ENCODE results near the gene HIVEP2. TPM values are rescaled to one million over a fixed set of nuclear protein-coding genes. Genes with fewer than 3 reads are reported as not detected.
A peak's percentile ranks its signal among the peaks of the same experiment; 100 is the strongest.

HIVEP2 gene
- total and polyA plus RNA-seq, 2 donors (not counting 1 experiment from before 2014, with no cell fraction given): 5.0 to 14.4 TPM

GRCh38 chr6:142903812-142904211, 41.2 kb downstream of the HIVEP2 start:
- H3K9ac ChIP-seq (ENCODE audit: insufficient read depth, low read length): no peak overlapping the region
- H3K79me2 ChIP-seq (ENCODE audit: control insufficient read depth, insufficient read depth, low read length): peaks cover 18% of the 10 kb centered on the region
- H2AFZ ChIP-seq (ENCODE audit: low read length): no peak overlapping the region
- peak overlapping the region; percentile 26 for H3K4me2 ChIP-seq (ENCODE audit: extremely low read depth, insufficient read depth, low read length)
- peak; percentile 45 to 62 for DNase-seq (ENCODE audit: low read depth in 2 of 2)
- no peaks in the 10 kb centered on the region for H3K27me3 ChIP-seq (ENCODE audit: control insufficient read depth, insufficient read depth, low read length)
- no peaks in the 10 kb centered on the region for H3K9me3 ChIP-seq (ENCODE audit: control insufficient read depth, insufficient read depth, low read depth, low read length)
- TF ChIP-seq, protein P1, sequence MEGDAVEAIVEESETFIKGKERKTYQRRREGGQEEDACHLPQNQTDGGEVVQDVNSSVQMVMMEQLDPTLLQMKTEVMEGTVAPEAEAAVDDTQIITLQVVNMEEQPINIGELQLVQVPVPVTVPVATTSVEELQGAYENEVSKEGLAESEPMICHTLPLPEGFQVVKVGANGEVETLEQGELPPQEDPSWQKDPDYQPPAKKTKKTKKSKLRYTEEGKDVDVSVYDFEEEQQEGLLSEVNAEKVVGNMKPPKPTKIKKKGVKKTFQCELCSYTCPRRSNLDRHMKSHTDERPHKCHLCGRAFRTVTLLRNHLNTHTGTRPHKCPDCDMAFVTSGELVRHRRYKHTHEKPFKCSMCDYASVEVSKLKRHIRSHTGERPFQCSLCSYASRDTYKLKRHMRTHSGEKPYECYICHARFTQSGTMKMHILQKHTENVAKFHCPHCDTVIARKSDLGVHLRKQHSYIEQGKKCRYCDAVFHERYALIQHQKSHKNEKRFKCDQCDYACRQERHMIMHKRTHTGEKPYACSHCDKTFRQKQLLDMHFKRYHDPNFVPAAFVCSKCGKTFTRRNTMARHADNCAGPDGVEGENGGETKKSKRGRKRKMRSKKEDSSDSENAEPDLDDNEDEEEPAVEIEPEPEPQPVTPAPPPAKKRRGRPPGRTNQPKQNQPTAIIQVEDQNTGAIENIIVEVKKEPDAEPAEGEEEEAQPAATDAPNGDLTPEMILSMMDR (conservative IDR thresholded peaks at IDR 0.05 in 1 of 2, IDR thresholded peaks at IDR 0.05 in 1 of 2; ENCODE audit: low read depth in 1 of 2, low read length in 2 of 2): no peak
- TF ChIP-seq EZH2 (IDR thresholded peaks at IDR 0.05; ENCODE audit: low read length, missing control alignments): no peak
- peaks cover 16% of the 10 kb centered on the region for H3K4me1 ChIP-seq (ENCODE audit: control insufficient read depth, extremely low read depth, insufficient read depth, low read length)
- H4K20me1 ChIP-seq (ENCODE audit: control insufficient read depth, extremely low read depth, insufficient read depth, low read length): no peaks in the 10 kb centered on the region
- no peaks in the 10 kb centered on the region for H3K36me3 ChIP-seq (ENCODE audit: control insufficient read depth, insufficient read depth, low read length)
- no peak overlapping the region for H3K4me3 ChIP-seq (replicated peaks in 1 of 4; ENCODE audit: control extremely low read depth in 1 of 4, insufficient read depth in 1 of 4, low read depth in 3 of 4, low read length in 4 of 4)
- peak overlapping the region; percentile 88 for H3K27ac ChIP-seq (ENCODE audit: insufficient read depth, low read length)

- peak; percentile 98 to 100 for DNase-seq (ENCODE audit: low read depth in 2 of 2)
- H3K9ac ChIP-seq (ENCODE audit: insufficient read depth, low read length): peak overlapping the region; percentile 51
- H3K27me3 ChIP-seq (ENCODE audit: control insufficient read depth, insufficient read depth, low read length): no peaks in the 10 kb centered on the region
- TF ChIP-seq, protein P1 (conservative IDR thresholded peaks at IDR 0.05 in 1 of 2, IDR thresholded peaks at IDR 0.05 in 1 of 2; ENCODE audit: low read depth in 1 of 2, low read length in 2 of 2): no peak
- TF ChIP-seq EZH2 (IDR thresholded peaks at IDR 0.05; ENCODE audit: low read length, missing control alignments): no peak
- H3K36me3 ChIP-seq (ENCODE audit: control insufficient read depth, insufficient read depth, low read length): no peaks in the 10 kb centered on the region
- no peaks in the 10 kb centered on the region for H3K9me3 ChIP-seq (ENCODE audit: control insufficient read depth, insufficient read depth, low read depth, low read length)
- no peaks in the 10 kb centered on the region for H4K20me1 ChIP-seq (ENCODE audit: control insufficient read depth, extremely low read depth, insufficient read depth, low read length)
- H3K4me2 ChIP-seq (ENCODE audit: extremely low read depth, insufficient read depth, low read length): peak overlapping the region; percentile 74
- H3K4me1 ChIP-seq (ENCODE audit: control insufficient read depth, extremely low read depth, insufficient read depth, low read length): peaks cover 21% of the 10 kb centered on the region
- peak overlapping the region in 3 of 4 experiments; percentile 15 to 29 (median 28) for H3K4me3 ChIP-seq (replicated peaks in 1 of 4; ENCODE audit: control extremely low read depth in 1 of 4, insufficient read depth in 1 of 4, low read depth in 3 of 4, low read length in 4 of 4)
- H2AFZ ChIP-seq (ENCODE audit: low read length): no peak overlapping the region
- peak overlapping the region; percentile 88 for H3K27ac ChIP-seq (ENCODE audit: insufficient read depth, low read length)
- H3K79me2 ChIP-seq (ENCODE audit: control insufficient read depth, insufficient read depth, low read length): peaks cover 18% of the 10 kb centered on the region
Observed at GRCh38 chr6:142902636-142903053, 42.3 kb downstream of the HIVEP2 start.

DNA sequence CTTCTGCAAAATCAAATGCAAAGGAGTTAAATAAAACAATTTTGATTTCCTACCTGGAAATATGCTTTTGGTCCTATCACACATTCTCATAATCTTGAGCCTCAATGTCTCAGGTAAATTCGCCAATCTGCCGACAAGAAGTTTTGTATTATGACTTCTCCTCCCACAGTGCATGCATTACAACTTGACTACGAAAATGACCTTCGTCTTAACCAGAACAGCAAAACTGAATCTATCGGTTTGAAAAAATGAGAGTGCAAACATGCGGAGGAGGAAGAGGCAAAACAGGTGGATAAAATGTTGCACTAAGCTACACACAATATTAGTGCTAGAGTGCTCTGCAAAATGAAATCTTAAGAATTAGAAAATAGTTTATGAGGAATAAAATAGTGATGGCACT, 43.4 kb downstream of the HIVEP2 start:
- no peak for TF ChIP-seq EZH2 (IDR thresholded peaks at IDR 0.05; ENCODE audit: low read length, missing control alignments)
- TF ChIP-seq, protein P1 (conservative IDR thresholded peaks at IDR 0.05 in 1 of 2, IDR thresholded peaks at IDR 0.05 in 1 of 2; ENCODE audit: low read depth in 1 of 2, low read length in 2 of 2): no peak
- no peaks in the 10 kb centered on the region for H4K20me1 ChIP-seq (ENCODE audit: control insufficient read depth, extremely low read depth, insufficient read depth, low read length)
- H3K4me2 ChIP-seq (ENCODE audit: extremely low read depth, insufficient read depth, low read length): no peak overlapping the region
- H3K79me2 ChIP-seq (ENCODE audit: control insufficient read depth, insufficient read depth, low read length): peaks cover 15% of the 10 kb centered on the region
- H3K4me3 ChIP-seq (replicated peaks in 1 of 4; ENCODE audit: control extremely low read depth in 1 of 4, insufficient read depth in 1 of 4, low read depth in 3 of 4, low read length in 4 of 4): no peak overlapping the region
- no peaks in the 10 kb centered on the region for H3K27me3 ChIP-seq (ENCODE audit: control insufficient read depth, insufficient read depth, low read length)
- H3K36me3 ChIP-seq (ENCODE audit: control insufficient read depth, insufficient read depth, low read length): no peaks in the 10 kb centered on the region
- DNase-seq (ENCODE audit: low read depth in 2 of 2): no peak
- H3K9me3 ChIP-seq (ENCODE audit: control insufficient read depth, insufficient read depth, low read depth, low read length): no peaks in the 10 kb centered on the region
- H2AFZ ChIP-seq (ENCODE audit: low read length): no peak overlapping the region
- H3K4me1 ChIP-seq (ENCODE audit: control insufficient read depth, extremely low read depth, insufficient read depth, low read length): peaks cover 21% of the 10 kb centered on the region
- no peak overlapping the region for H3K27ac ChIP-seq (ENCODE audit: insufficient read depth, low read length)
- no peak overlapping the region for H3K9ac ChIP-seq (ENCODE audit: insufficient read depth, low read length)

Measured in fibroblast of lung (primary cell).